ENCODE data around the gene CAPN5.

CAPN5 gene

GRCh38 chr11:77122576-77123212 lies 55.9 kb downstream of the CAPN5 start:
- ATAC-seq, result no peak
- TF ChIP-seq ISL1 (CRISPR knock-in tag; IDR thresholded peaks at IDR 0.05), result no peak
- TF ChIP-seq GLIS3 (CRISPR knock-in tag; IDR thresholded peaks at IDR 0.05), result no peak
- TF ChIP-seq ESRRG (CRISPR knock-in tag; IDR thresholded peaks at IDR 0.05), result no peak
- no peak for TF ChIP-seq BACH2 (CRISPR knock-in tag; IDR thresholded peaks at IDR 0.05; ENCODE audit: borderline replicate concordance)
- no peak for TF ChIP-seq POU6F1 (CRISPR knock-in tag; IDR thresholded peaks at IDR 0.05; ENCODE audit: borderline replicate concordance, low read depth)
- TF ChIP-seq PPARA (CRISPR knock-in tag; IDR thresholded peaks at IDR 0.05; ENCODE audit: borderline replicate concordance), result no peak
- no peak for TF ChIP-seq RARB (CRISPR knock-in tag; IDR thresholded peaks at IDR 0.05)
- no peak for TF ChIP-seq OSR1 (CRISPR knock-in tag; IDR thresholded peaks at IDR 0.05)
- TF ChIP-seq ZNF8 (CRISPR knock-in tag; IDR thresholded peaks at IDR 0.05), result no peak
- no peak for TF ChIP-seq CREB5 (CRISPR knock-in tag; IDR thresholded peaks at IDR 0.05; ENCODE audit: low read depth)
- TF ChIP-seq ZNF70 (CRISPR knock-in tag; IDR thresholded peaks at IDR 0.05), result no peak
- no peak for TF ChIP-seq ZNF565 (CRISPR knock-in tag; conservative IDR thresholded peaks at IDR 0.05; ENCODE audit: low read depth)
- TF ChIP-seq TOX (CRISPR knock-in tag; IDR thresholded peaks at IDR 0.05; ENCODE audit: borderline replicate concordance), result no peak
- TF ChIP-seq ZFP30 (CRISPR knock-in tag; IDR thresholded peaks at IDR 0.05), result no peak
- no peak for TF ChIP-seq PATZ1 (CRISPR knock-in tag; IDR thresholded peaks at IDR 0.05; ENCODE audit: borderline replicate concordance)
- no peak for TF ChIP-seq TSHZ2 (CRISPR knock-in tag; IDR thresholded peaks at IDR 0.05)
- TF ChIP-seq ZFP3 (CRISPR knock-in tag; IDR thresholded peaks at IDR 0.05), result no peak
- TF ChIP-seq CSRNP3 (CRISPR knock-in tag; IDR thresholded peaks at IDR 0.05), result no peak
- no peak for TF ChIP-seq SNAI2 (CRISPR knock-in tag; IDR thresholded peaks at IDR 0.05)

GRCh38 chr11:77123591-77123990 lies 56.8 kb downstream of the CAPN5 start:
- no peak for ATAC-seq

More at GRCh38 chr11:77123591-77123990, 56.8 kb downstream of the CAPN5 start:
- TF ChIP-seq TCF4 (CRISPR knock-in tag; IDR thresholded peaks at IDR 0.05; ENCODE audit: borderline replicate concordance), result no peak
- TF ChIP-seq GLIS3 (CRISPR knock-in tag; IDR thresholded peaks at IDR 0.05), result no peak
- TF ChIP-seq ISL1 (CRISPR knock-in tag; IDR thresholded peaks at IDR 0.05), result no peak
- no peak for TF ChIP-seq TOX (CRISPR knock-in tag; IDR thresholded peaks at IDR 0.05; ENCODE audit: borderline replicate concordance)
- TF ChIP-seq CREB5 (CRISPR knock-in tag; IDR thresholded peaks at IDR 0.05; ENCODE audit: low read depth), result no peak
- TF ChIP-seq RARB (CRISPR knock-in tag; IDR thresholded peaks at IDR 0.05), result no peak
- TF ChIP-seq OSR1 (CRISPR knock-in tag; IDR thresholded peaks at IDR 0.05), result no peak
- TF ChIP-seq ZNF70 (CRISPR knock-in tag; IDR thresholded peaks at IDR 0.05), result no peak
- TF ChIP-seq TSHZ2 (CRISPR knock-in tag; IDR thresholded peaks at IDR 0.05), result no peak

Measured in SK-N-SH treated with all-trans-retinoic acid at 6 μM for 48 hours (cell line).